Suprapubic skin (tissue), 4 donors: Measurements from ENCODE around the gene MAGEB17. TPM values are rescaled to one million over a fixed set of nuclear protein-coding genes. Genes with fewer than 3 reads are reported as not detected.

Source experiments
- DNase-seq, 2 donors: peaks; one replicate each; pipeline ENCODE4 v3.0.0-alpha.2; 2019; ENCODE audit warnings: low spot score in 2 of 2
- H3K27ac ChIP-seq: fragments of 200-600 bp; sonication (generic); one replicate; pipeline ENCODE4 v1.5.1; 2019
- H3K27me3 ChIP-seq: fragments of 200-600 bp; sonication (generic); one replicate; pipeline ENCODE4 v1.5.1; 2019
- H3K36me3 ChIP-seq: fragments of 200-600 bp; sonication (generic); one replicate; pipeline ENCODE4 v1.5.1; 2019
- H3K4me1 ChIP-seq: fragments of 200-600 bp; sonication (generic); one replicate; pipeline ENCODE4 v1.5.1; 2019
- H3K4me3 ChIP-seq: fragments of 200-600 bp; sonication (generic); one replicate; pipeline ENCODE4 v1.5.1; 2019; ENCODE audit warnings: mild to moderate bottlenecking
- H3K9me3 ChIP-seq: fragments of 200-600 bp; sonication (generic); one replicate; pipeline ENCODE4 v1.5.1; 2019
- CTCF ChIP-seq, 2 donors: fragments of 200-600 bp in 1 of 2; fragments of 450-650 bp in 1 of 2; sonication (generic) in 1 of 2; IDR thresholded peaks; one replicate each; pipeline ENCODE4 v1.5.1; 2016 to 2019; ENCODE audit warnings: antibody characterized with exemption in 2 of 2, mild to moderate bottlenecking in 1 of 2, moderate library complexity in 1 of 2
- EP300 ChIP-seq: sonication (generic); formaldehyde crosslinking; IDR thresholded peaks from one replicate; pipeline ENCODE4 v1.6.1; 2017; ENCODE audit warnings: antibody characterized with exemption
- POLR2A ChIP-seq, 2 donors: fragments of 450-650 bp; IDR thresholded peaks; one replicate each; pipeline ENCODE4 v1.6.1; 2017; ENCODE audit warnings: antibody characterized with exemption in 2 of 2, mild to moderate bottlenecking in 2 of 2, moderate library complexity in 2 of 2
- POLR2AphosphoS5 ChIP-seq, 3 donors: sonication (generic); formaldehyde crosslinking; IDR thresholded peaks; one replicate each; pipeline ENCODE4 v1.6.1; 2017; ENCODE audit warnings: antibody characterized with exemption in 3 of 3
- WGBS: methylation state at CpG from one replicate; pipeline ENCODE4 v1.1.5; 2018; 5-methylcytosine and 5-hydroxymethylcytosine counted together
- total RNA-seq, 4 donors: library from RNA; depleted of rRNA; stranded (reverse); fragments of >200 nt; gene quantifications; one replicate each; pipeline ENCODE4 v1.1.0, GENCODE V29; 2016

MAGEB17 gene
- total RNA-seq, 4 donors from 2014 or later: not detected

- H3K9me3 ChIP-seq: no peaks in the 10 kb centered on the region
- no peak overlapping the region for H3K4me3 ChIP-seq
- H3K4me1 ChIP-seq: no peaks in the 10 kb centered on the region
- WGBS: 68% methylated on average over 1 of the region's 1 CpG
- no peaks in the 10 kb centered on the region for H3K27me3 ChIP-seq
- H3K27ac ChIP-seq: no peak overlapping the region
- TF ChIP-seq EP300 (no peak), POLR2AphosphoS5 (IDR thresholded peaks at IDR 0.05) (no peak), POLR2A (IDR thresholded peaks at IDR 0.05) (no peak), CTCF (IDR thresholded peaks at IDR 0.05) (no peak)
- no peaks in the 10 kb centered on the region for H3K36me3 ChIP-seq
- no peak for DNase-seq
Measured at GRCh38 chrX:16138108-16138427, 29.2 kb upstream of the MAGEB17 start.

- Histone ChIP-seq H3K27me3 (no peaks in the 10 kb centered on the region), H3K27ac (no peak overlapping the region), H3K36me3 (no peaks in the 10 kb centered on the region), H3K4me1 (no peaks in the 10 kb centered on the region), H3K9me3 (no peaks in the 10 kb centered on the region), H3K4me3 (no peak overlapping the region)
- TF ChIP-seq POLR2A (IDR thresholded peaks at IDR 0.05) (no peak), CTCF (IDR thresholded peaks at IDR 0.05) (no peak), POLR2AphosphoS5 (IDR thresholded peaks at IDR 0.05) (no peak), EP300 (no peak)
- DNase-seq: no peak
- WGBS: 36% methylated on average over 4 of the region's 4 CpGs
Measured at GRCh38 chrX:16140448-16140847, 26.8 kb upstream of the MAGEB17 start.

- TF ChIP-seq POLR2AphosphoS5 (IDR thresholded peaks at IDR 0.05): no peak
- TF ChIP-seq EP300: no peak
- TF ChIP-seq POLR2A (IDR thresholded peaks at IDR 0.05): no peak
- TF ChIP-seq CTCF (IDR thresholded peaks at IDR 0.05): no peak
- Histone ChIP-seq H3K27me3 (no peaks in the 10 kb centered on the region), H3K36me3 (no peaks in the 10 kb centered on the region), H3K27ac (no peak overlapping the region), H3K9me3 (no peaks in the 10 kb centered on the region), H3K4me1 (no peaks in the 10 kb centered on the region), H3K4me3 (no peak overlapping the region)
- DNase-seq: no peak
Measured at GRCh38 chrX:16140983-16141382, 26.3 kb upstream of the MAGEB17 start.

- Histone ChIP-seq H3K36me3 (no peaks in the 10 kb centered on the region), H3K4me3 (no peak overlapping the region), H3K4me1 (no peaks in the 10 kb centered on the region), H3K9me3 (no peaks in the 10 kb centered on the region), H3K27ac (no peak overlapping the region), H3K27me3 (no peaks in the 10 kb centered on the region)
- DNase-seq: no peak
- WGBS: 85% methylated on average over 4 of the region's 4 CpGs
- TF ChIP-seq CTCF (IDR thresholded peaks at IDR 0.05): no peak
- no peak for TF ChIP-seq POLR2A (IDR thresholded peaks at IDR 0.05)
- TF ChIP-seq EP300: no peak
- no peak for TF ChIP-seq POLR2AphosphoS5 (IDR thresholded peaks at IDR 0.05)
Measured at GRCh38 chrX:16141422-16142245, 25.6 kb upstream of the MAGEB17 start.

- DNase-seq: no peak
- Histone ChIP-seq H3K4me1 (no peaks in the 10 kb centered on the region), H3K27ac (no peak overlapping the region), H3K4me3 (no peak overlapping the region), H3K9me3 (no peaks in the 10 kb centered on the region), H3K27me3 (no peaks in the 10 kb centered on the region), H3K36me3 (no peaks in the 10 kb centered on the region)
- TF ChIP-seq POLR2A (IDR thresholded peaks at IDR 0.05) (no peak), EP300 (no peak), CTCF (IDR thresholded peaks at IDR 0.05) (no peak), POLR2AphosphoS5 (IDR thresholded peaks at IDR 0.05) (no peak)
Measured at GRCh38 chrX:16142246-16142558, 25.1 kb upstream of the MAGEB17 start.
